NCI-H1092 treated with DMSO at 0.1 percent for 48 hours (cell line): ENCODE measurements around the gene PDE11A.
A peak's percentile ranks its signal among the peaks of the same experiment; 100 is the strongest.

Experiments used
- DNase-seq: peaks from one replicate; lab custom pipeline; 2025; lab: John Stamatoyannopoulos, UW

Gene PDE11A

DNA sequence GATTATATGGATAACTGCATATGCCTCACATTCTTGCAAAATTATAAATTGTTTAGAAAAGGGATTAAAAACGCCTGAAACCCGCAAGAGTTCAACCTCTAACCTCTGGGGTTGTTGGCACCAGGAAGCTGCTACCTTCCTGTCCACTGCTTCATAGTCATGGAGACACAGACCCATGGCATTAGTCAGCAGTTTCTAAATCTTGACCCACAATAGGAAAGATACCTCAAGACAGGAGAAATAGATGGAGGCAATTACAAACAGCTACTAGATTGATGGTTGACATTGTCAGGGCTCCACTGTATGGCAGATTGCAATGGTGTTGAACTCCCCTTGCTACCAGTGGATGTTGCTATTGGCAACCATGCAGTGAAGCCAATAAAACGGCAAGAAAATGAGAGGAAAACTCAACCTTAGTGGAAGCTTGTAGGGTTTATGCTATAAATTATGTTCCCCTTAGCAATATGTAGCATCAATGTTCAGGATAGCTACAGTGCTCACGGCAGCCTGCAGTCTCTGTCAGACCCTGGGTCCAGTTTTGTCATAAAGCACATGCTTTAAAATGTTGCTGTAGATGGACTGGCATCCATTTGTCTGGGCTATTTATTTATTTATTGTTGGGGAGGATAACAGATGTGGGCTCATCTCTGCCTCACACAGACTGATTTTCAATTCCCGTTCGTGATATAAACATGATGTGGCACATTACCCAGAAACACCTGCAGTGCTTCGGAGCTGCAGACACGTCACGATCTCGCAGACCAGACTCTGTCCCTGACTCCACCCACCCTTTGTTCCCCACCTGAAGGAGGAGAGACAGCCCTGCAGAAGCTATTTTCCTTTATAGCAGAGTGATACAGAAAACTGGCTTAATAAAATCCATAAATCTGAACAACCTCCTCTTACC lies 446.6 kb downstream of the PDE11A start:
- DNase-seq = no peak

DNA sequence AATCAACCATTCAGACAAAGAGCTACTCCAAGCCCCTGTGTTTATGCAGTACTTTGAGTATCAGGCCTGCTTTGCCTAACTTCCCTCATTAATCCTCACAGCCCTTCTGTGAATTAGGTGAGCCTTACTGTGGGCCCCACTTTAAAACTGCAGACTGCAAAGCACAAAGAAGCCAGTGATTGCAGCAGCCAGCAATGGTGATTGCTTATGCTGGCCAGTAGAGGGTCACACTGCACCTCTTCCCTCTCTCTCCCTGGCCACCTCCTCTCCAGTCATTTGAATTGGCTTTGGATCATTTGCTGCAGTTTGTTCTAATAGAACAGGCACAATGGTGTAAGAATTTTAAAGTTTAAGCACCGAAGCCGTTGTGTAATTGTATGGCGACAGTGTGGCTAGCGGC lies 450.1 kb downstream of the PDE11A start:
- DNase-seq = peak; percentile 10

DNA sequence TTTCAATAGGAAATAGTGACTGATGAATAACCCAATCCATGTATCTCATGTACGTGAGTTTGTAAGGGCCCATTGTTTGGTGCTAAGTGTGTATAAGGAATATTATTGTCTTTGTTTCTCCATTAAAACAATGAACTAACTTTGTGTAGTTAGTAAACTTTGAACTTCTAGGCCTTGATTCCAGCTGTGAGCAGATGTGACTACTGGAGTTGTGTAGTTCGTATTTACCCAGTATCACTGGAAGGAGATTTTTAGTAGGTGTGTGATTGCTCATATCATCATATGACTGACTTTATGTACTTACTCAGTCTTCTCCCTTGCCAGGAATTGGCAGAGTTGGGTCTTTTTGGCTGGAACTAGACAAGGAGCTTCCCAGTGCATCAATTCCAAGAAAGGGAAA lies 452.6 kb downstream of the PDE11A start:
- no peak for DNase-seq

DNA sequence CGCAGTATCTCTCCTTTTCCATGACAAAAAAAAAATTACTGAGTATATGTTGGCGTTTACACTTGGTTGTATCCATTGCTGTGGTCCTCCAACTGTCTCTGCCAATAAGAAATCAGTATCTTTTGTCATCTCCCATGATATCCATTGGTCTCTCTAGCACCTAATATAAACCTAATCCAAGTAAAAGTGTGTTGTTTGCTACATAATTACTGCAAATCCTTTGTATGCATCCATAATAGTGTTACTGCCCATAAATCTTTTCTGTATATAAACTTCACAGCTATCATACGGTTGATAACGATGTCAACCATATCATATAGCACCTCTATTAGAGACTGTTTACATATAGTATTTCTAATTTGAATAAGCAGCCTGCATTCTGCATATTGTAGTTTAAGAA lies 453.1 kb downstream of the PDE11A start:
- DNase-seq = no peak

DNA sequence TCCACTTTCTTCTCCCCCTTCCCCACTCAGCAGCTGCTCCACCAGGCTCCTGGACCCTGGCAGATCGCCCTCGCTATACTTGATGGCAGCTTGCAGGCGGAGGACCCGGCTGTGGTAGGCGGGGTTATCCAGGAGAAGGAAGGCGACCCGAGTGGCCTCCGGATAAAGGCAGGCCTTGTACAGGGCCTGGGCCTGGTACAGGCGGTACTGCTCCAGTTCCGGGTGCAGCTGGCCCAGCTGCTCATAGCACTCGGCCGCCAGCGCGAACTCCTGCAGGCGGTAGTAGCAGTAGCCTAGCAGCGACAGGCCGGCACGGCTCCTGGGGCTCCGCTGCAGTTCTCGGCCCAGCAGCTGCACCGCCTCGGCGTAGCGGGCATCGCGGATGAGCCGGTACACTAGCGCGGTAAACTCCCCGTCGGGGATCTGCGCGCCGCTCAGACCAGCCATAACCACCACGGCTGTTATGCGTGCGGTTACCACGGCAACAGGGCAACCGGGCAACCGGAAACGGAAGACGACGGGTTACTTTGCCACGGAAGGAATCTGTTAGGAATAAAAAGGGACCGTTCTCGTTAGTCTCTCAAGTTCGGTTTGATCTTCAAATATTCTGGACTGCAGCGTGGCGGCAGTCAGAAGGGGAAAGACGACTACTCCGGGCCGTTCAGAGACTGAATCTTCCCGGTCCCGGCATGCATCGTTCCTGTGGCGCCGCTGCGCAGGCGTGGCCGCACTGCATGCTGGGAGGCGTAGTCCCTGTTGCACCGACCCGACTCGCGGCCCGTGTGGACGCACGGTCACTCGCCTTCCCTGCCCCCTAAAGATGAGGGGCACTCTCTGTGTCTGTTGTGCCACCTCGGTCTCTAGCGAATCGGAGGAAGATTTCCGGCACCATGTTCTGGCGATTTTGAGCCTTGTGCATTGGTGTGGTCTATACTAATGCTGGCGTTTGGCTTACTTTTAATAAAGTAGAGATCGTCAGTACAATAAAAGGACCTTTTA lies 454.0 kb downstream of the PDE11A start:
- DNase-seq = peak; percentile 91

DNA sequence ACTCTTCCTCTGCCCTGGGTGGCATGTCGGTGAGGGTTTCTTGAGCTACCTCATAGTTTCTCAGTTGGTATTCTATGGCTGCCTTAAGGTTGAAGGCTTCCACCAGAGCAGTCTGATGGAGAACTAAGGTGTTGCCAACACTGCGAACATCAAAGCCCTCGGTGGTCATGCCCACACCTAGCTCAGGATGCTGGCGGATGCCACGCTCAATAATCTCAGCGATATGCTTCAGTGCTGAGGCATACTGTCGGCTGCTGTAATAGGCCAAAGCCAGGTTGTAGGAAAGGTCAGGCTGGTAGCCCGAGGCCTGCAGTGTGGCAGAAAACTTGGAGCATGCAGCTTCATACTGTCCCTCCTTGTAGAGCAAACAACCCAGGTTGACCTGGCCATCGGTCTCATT lies 454.7 kb downstream of the PDE11A start:
- no peak for DNase-seq

DNA sequence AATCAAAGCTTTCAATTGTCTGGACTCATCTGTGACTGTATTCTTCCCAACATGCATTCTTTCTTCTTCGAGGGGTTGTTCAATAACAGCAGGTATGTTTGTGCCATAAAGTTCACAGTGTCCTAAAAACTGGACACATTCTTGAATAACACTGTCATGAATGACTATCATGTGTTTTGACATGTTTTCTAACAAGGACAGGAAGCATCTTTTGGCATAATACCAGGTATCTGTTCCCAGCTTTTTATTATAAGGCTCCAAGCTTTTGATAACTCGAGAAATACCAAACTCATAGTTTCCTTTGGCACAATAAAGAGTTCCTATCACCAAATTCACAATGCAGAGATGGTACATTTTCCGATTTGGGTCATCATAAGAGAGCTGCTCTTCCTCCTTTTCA lies 455.8 kb downstream of the PDE11A start:
- no peak for DNase-seq

DNA sequence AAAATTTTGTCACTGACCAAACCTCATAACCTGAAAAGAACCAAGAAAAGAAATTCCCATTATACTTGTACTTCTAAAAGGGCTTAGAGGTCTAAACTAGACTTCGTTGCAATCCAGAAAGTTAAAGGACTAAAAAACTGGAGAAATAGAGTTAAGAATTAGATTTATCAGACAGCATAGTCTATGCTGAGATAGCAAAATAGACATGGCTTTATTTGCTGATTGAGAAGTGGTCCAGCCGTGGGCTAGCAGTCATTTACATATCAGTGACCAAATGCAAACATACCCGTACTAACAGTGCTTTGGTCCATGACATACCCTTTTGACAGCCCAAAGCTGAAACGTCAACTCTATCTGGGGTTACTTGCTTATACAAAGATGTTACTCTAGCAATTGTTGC lies 456.5 kb downstream of the PDE11A start:
- no peak for DNase-seq

DNA sequence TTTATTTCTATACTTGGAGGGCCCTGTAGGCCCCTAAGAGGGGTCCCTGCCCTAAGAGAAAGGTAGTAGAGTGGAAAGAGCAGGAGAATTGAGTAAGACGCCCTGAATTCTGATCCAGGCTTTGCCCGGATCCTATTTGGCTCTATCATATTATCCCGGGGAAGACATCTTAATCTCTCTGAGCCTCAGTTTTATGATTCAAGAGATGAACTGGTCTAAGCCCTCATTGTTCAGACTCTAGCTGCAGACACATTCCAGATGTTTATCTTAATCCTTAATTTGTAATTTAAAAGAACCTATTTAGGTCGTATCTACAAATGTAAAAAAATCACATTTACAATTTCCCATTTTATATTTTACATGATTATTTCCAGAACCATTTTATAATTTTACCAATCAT lies 459.9 kb downstream of the PDE11A start:
- no peak for DNase-seq

DNA sequence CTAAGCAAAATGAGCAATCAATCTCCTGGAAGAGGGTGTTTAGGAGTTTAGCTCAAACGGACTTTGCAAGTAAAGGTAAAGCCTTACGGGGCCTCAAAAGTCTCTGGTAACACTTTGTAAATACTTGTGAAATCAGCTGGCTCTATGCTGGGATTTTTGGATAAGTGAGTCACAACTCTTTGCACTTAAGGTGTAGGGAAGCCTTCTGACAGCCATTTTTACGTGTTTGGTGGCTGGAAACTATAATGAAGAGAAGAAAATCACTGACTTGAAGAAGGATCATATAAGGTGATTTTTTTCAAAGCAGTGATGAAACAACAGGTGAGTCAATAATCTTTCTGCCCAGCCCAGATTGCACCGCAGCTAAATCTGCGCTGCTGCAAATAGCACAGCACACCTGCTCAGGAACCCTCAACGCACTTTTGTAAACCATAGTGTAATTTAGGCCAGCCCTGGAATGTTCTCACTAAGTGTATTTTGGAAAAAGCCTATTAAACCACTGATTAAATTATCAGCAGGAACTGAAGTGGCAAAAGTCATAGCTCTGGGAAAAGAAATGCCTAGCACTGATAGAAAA lies 461.2 kb downstream of the PDE11A start:
- no peak for DNase-seq

DNA sequence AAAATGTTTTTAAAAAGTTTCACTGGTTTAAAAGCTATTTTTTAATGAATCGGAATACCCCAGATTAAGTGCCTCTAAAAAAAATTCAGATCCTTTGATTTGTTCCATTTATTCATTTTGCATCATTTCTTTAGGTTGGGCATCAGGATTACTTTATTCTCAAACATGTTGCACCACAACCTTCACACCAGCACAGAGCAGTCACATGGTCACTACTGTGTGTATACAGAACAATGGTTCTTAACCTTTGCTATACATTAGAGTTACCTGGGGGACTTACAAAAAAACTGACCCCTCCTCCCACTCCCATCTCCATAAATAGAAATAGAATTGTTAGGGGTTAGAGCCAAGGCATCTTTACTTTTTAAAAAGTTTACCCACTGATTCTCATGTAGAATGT lies 461.8 kb downstream of the PDE11A start:
- no peak for DNase-seq

DNA sequence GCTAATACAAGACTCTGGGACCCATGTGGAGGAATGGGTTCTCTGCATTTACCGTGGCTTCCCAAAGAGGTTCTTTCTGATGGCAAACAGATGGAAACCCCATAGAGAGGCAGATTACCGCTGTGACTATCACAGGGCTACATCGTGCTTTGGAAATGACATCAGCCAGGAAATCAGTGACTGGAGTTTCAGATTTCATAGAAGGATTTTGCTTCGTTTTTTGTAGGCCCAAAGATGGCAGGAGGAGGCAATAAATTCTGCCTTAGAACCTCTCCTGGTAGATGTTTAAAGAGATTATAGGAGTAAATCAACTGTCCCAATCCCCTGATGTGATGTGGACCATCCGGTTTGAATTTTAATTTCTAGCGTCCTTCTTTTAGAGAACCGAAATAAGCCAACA lies 465.9 kb downstream of the PDE11A start:
- DNase-seq = no peak

DNA sequence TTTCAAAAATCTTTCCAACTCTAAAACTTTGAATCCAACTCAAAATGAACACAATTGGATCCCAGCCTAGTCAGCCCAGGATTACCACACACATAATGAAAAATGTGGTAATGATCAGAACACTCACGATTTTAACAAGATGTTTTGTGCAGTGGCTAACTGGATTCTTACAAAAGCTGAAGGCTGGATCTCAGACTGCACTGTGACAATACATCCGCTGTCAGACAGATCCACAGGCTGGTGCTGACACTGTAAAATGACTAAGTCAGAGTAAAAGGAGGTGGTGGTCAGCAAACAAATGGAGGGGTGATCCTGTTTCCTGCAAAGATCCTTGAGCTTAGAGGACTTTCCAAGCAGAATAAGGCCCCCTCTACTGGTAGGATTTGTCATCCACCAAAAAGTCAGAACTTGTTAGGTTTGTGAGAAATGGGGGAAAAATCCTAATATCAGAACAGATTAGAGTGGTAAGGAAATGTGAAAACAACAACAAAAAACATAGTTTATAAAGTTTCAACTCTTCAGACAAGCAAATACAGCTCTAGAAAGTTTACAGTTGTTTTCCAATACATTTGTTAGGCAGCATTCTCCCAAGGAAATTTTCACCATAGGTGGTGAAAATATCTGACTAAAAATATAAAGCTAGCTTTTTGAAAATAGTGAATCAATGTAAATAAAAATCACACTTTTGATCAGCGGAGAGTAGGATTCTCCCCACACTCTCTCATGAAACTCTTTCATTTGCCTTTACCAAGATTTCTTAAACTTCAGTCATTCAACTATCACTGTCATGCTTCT lies 468.1 kb downstream of the PDE11A start:
- peak; percentile 5 for DNase-seq

DNA sequence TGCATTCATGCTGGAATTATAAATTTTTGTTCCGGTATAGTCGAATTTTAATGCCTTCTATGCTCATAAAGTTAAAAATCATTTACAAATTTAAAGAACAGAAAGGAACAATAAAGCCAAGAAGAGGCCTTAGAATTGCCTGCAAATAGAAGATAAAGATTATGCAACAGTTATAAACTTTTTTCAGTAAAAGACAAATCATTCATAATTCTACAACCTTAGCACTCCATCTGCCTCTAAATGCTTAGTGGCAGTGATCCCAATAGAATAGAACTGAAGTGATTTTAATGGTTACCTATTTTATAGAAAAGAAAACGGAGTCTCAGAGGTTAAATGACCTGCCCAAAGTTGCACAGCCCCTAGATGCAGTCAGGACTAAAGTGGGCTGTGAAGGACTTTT lies 468.8 kb downstream of the PDE11A start:
- DNase-seq = no peak

DNA sequence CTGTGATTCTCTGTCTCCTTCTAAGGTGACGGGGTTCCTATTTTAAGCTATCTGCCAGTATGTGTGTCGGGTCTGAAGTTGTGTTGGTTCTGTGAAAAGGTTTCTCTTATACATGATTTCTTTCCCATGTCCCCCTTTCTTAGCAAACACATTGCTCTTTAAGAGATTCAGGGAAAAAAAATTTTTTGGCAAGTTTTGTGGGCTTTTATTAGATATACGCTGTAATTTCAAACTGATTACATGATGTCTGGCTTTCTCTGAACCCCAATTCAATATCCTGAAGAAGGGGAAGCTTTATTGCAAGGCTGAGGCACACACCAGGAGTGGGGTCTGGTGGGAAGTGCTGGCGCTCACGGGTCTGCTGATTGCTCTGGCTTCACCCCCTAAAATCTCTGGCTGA lies 469.4 kb downstream of the PDE11A start:
- DNase-seq = no peak

DNA sequence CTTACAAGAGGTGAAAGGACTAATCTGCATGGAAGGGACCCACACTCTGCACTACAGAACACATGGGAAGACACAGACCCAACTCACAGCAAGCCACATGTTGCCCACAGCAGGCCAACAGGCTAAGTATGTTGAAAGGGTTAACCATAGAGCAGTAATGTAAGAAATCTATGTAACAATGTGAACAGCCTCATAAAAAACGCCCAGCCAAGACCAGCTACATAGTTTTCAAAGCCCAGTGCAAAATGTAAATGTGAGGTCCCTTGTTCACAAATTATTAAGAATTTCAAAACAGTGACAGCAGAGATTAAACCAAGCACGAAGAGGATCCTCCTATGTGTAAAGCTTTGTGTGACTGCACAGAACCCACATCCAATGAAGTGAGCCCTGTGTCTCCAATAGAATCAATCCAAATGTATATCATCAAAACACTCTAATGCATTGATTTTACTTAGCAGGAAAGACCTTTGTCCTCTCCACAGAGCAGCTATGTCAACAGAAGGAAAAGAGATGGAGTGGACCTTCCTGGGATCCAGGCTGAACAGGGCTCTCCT lies 469.9 kb downstream of the PDE11A start:
- no peak for DNase-seq

DNA sequence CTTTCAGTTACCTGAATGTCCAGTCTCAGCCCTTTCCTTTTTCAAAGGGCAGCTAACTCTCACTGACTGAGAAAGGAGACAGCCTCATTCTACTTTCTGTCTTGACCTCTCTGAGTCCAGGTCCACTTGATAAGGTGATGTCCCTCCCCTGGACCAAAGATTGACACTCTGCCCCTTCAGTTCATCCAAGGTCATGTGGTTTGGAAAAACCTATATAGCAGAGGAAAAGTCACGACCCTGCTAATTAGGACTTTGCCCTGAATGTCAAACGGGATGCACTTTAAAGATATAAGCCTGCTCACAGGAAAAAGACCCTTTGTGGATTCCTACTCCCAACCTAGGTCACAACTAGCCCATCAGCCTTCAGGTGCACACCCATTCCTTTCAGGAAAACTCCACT lies 471.7 kb downstream of the PDE11A start:
- DNase-seq = no peak

DNA sequence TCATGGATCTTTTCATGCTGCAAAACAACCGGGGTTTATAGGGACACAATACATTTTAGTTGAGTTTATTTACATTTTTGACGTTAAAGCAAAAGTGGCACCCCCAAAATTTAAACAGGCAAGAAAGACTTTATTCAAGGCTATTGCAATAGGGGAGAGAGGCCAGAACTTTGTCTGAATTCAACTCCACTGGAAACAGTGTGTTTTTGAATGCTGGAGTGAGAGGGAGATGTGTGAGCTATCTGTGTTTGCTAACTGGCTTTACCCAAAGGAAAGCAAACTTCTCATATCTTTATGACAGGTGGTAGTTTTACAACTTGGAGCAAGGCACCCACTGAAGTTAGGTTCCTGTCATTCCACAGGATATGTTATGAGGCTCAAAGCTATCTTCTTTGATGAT lies 472.6 kb downstream of the PDE11A start:
- DNase-seq = no peak

DNA sequence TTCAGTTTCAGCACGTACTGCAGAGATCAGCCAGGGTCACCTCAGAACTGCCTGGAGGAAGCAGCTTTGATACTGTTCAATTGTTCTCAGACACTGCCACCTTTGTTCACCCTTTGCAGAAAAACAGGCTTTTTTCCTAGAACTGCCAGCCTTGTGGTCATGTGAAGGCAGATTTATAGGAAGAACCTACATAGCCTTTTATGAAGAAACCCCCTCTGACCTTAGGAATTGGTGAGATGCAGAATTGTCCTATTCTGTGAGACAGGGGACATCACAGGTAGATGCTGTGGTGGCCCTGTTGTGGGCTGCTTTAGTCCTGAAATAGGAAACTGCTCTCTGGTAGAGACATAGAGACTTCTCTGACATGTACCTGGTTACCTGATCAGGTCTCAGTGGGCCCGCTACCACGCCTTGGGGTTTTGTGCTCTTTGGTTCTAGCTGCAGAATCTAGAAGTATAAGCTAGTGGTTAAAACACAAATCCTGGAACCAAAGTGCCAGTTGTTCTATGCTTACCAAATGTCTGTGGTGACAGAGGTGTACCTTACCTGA lies 473.4 kb downstream of the PDE11A start:
- DNase-seq = no peak

DNA sequence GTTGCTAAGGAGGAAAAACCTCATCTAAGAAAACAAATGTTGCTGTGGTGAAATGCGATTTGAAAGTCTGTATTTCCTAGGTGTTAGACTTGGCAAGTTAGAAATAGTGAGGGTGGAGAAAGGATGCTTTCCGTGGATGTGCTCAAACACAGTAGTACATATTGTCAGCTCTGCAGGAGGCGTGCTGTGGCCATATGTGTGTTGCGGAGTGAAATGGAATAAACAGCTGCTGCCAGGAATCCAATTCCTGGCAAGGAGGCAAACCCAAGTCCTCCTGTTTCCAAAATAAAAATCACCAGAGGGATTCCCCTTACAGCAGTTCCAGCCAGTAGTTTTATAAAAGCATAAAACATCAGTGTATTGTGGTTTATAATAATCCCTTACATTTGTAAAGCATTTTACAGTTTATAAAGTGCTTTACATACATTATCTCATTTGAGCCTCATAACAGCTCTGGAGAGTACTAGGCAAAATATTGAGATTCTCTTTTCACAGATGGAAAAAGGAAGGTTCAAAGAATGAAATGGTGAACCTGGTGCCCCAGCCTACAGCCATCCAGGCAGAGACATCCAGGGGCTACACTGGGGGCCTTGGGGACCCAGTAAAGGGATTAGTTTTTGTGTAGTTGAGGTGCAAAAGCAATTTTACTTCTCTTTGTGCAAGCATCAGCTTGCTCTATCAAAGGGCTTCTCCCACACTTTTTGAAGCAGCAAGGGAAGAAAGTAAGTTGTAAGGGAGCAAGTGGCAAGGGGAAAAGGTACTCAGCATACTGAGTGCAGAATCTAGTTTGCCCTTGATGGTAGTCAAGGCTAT lies 474.0 kb downstream of the PDE11A start:
- DNase-seq = no peak
